Colonic mucosa (tissue), 4 donors: Measurements from ENCODE around the gene UPK3A. TPM values are rescaled to one million over a fixed set of nuclear protein-coding genes. Genes with fewer than 3 reads are reported as not detected.

Source experiments
- DNase-seq: peaks from one replicate; pipeline ENCODE4 v3.0.0-alpha.2; 2020
- H3K27ac ChIP-seq: fragments of 200-600 bp; one replicate; pipeline ENCODE4 v1.8.0; 2021
- H3K27me3 ChIP-seq: fragments of 200-600 bp; one replicate; pipeline ENCODE4 v1.8.0; 2021
- H3K36me3 ChIP-seq: fragments of 200-600 bp; one replicate; pipeline ENCODE4 v1.8.0; 2021
- H3K4me1 ChIP-seq: fragments of 200-600 bp; one replicate; pipeline ENCODE4 v1.8.0; 2021; ENCODE audit warnings: mild to moderate bottlenecking
- H3K4me3 ChIP-seq: fragments of 200-600 bp; one replicate; pipeline ENCODE4 v1.8.0; 2021
- H3K9ac ChIP-seq, 2 donors: one replicate each; pipeline ENCODE4 v1.7.0; 2013; ENCODE audit warnings: control low read depth in 2 of 2, low read depth in 2 of 2, low read length in 2 of 2
- H3K9me3 ChIP-seq: fragments of 200-600 bp; one replicate; pipeline ENCODE4 v1.8.0; 2021
- intact Hi-C: fragments of 100-400 bp; cut with DNase I; formaldehyde crosslinking; loops from one replicate; pipeline ENCODE4 v1.14.1; 2022
- total RNA-seq, 2 donors: library from RNA; stranded (reverse); fragmentation: NEBNext Ultra II Directional in 1 of 2; extraction: Animal tissue kit (Norgen Biotek cat#: 25700) in 1 of 2; gene quantifications; one replicate each; pipeline ENCODE4 v1.2.1, GENCODE V29; 2021
- TF ChIP-seq, protein P1 (sequence below): fragments of 200-600 bp; IDR thresholded peaks from one replicate; pipeline ENCODE4 v1.8.0; 2022; ENCODE audit warnings: antibody characterized with exemption, mild to moderate bottlenecking
- donor health status: healthy.
- donor health status: DM: no; HTN: no; CAD: no.
- donor health status: DM: no; HTN: no; CAD: no.

UPK3A gene
- total RNA-seq, 2 donors from 2014 or later = 0.32 to 3.6 TPM

DNA sequence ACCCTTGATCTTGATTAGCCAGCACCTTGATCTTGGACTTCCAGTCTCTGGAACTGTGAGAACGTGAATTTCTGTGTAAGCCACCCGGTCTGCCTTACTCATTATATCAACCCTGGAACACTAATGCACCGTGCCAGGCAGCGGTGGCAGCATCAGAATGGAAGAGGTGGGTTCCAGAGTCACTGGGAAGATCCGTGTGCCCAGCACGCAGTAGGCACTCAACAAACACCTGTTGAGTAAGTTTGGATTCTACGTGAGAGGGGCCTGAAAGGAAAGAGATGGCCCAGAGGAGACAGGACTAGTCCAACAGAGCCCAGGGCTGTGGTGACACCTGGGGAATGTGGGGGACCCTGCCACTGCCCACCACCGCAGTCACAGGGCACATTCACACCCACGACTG lies 6.6 kb upstream of the UPK3A start:
- H3K9me3 ChIP-seq = no peaks in the 10 kb centered on the region
- no peak overlapping the region for H3K27ac ChIP-seq
- TF ChIP-seq, protein P1, sequence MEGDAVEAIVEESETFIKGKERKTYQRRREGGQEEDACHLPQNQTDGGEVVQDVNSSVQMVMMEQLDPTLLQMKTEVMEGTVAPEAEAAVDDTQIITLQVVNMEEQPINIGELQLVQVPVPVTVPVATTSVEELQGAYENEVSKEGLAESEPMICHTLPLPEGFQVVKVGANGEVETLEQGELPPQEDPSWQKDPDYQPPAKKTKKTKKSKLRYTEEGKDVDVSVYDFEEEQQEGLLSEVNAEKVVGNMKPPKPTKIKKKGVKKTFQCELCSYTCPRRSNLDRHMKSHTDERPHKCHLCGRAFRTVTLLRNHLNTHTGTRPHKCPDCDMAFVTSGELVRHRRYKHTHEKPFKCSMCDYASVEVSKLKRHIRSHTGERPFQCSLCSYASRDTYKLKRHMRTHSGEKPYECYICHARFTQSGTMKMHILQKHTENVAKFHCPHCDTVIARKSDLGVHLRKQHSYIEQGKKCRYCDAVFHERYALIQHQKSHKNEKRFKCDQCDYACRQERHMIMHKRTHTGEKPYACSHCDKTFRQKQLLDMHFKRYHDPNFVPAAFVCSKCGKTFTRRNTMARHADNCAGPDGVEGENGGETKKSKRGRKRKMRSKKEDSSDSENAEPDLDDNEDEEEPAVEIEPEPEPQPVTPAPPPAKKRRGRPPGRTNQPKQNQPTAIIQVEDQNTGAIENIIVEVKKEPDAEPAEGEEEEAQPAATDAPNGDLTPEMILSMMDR = no peak
- intact Hi-C loops = no loop called here
- no peak overlapping the region for H3K4me3 ChIP-seq
- no peaks in the 10 kb centered on the region for H3K27me3 ChIP-seq
- no peaks in the 10 kb centered on the region for H3K36me3 ChIP-seq
- H3K9ac ChIP-seq = no peak overlapping the region
- H3K4me1 ChIP-seq = peaks cover 9% of the 10 kb centered on the region
- DNase-seq = no peak

DNA sequence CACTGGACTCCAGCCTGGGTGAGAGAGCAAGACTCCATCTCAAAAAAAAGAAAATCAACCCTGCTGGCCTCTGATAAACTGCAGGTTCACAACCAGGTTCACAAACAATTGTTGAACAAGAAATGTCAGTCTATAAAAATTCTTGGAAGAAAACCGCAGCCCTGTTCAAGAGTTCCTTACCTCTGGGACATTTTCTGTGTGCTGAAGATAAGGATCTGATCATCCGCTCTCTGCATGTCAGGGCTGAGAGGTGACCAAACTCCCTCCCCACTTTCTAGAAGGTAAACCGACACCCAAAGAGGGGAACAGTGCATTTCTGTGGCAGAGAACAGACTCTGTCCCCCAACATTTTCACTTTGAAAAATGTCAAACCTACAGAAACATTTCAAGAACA lies 4.2 kb upstream of the UPK3A start:
- intact Hi-C loops = no loop called here
- Histone ChIP-seq H3K4me1 (peaks cover 5% of the 10 kb centered on the region), H3K4me3 (no peak overlapping the region), H3K36me3 (no peaks in the 10 kb centered on the region), H3K27me3 (no peaks in the 10 kb centered on the region), H3K9me3 (no peaks in the 10 kb centered on the region), H3K27ac (peak overlapping the region; percentile 39), H3K9ac (no peak overlapping the region)
- TF ChIP-seq, protein P1 = no peak
- DNase-seq = no peak

DNA sequence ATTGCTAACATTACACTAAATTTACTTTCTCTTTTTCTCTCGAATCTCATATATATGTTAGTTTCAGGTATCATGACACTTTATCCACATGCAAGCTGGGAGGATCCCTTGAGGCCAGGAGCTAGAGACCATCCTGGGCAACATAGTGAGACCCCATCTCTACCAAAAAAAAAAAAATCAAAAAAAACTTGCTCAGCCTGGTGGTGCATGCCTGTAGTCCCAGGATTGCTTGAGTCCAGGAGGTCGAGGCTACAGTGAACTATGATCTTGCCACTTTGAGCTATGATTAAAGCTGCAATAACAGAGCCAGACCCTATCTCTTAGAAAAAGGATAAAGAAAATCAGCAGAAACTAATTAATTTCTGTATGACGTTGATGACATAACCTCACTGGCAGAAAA lies 3.7 kb upstream of the UPK3A start:
- no peaks in the 10 kb centered on the region for H3K27me3 ChIP-seq
- peaks cover 5% of the 10 kb centered on the region for H3K4me1 ChIP-seq
- H3K9ac ChIP-seq = no peak overlapping the region
- H3K9me3 ChIP-seq = no peaks in the 10 kb centered on the region
- no peak overlapping the region for H3K4me3 ChIP-seq
- no peaks in the 10 kb centered on the region for H3K36me3 ChIP-seq
- intact Hi-C loops = no loop called here
- no peak for DNase-seq
- TF ChIP-seq, protein P1 = no peak
- H3K27ac ChIP-seq = no peak overlapping the region

DNA sequence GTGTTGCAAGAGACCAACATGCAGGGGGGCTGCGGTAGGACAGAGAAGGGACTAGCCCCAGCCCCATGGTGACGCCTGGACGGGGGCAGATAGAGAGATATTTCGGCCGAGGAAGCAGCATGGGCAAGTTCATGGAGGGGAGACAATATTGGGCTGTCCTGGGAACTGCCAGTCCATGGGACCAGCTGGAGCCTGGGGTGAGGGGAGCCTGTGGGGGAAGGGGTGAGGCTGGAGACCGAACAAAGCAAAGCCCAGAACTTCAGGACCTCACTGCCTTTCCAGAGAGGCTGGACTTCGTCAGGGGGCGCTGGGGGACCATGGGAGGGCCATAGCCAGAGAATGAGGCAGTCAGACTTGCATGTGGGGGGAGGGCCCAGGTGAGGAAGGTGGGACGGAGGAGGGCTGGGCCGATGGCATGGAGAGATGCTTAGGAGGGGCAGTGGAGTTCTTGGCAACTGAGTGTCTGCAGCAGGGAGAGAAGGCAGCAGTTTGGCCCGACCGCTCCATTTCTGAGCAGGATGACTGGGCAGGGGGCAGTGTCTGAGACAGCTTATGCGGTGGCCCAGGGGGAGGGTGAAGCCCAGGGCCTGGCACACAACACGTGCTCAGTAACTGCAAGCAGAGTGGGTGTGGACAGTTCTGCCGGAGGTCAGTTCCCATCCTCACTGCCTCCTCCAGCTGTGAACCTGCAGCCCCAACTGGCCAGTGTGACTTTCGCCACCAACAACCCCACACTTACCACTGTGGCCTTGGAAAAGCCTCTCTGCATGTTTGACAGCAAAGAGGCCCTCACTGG lies 712 bp downstream of the UPK3A start:
- no peaks in the 10 kb centered on the region for H3K36me3 ChIP-seq
- H3K4me1 ChIP-seq = peaks cover 7% of the 10 kb centered on the region
- TF ChIP-seq, protein P1 = no peak
- no peak for DNase-seq
- H3K9me3 ChIP-seq = no peaks in the 10 kb centered on the region
- H3K9ac ChIP-seq = no peak overlapping the region
- peak overlapping the region; percentile 16 for H3K4me3 ChIP-seq
- intact Hi-C loops = no loop called here
- no peaks in the 10 kb centered on the region for H3K27me3 ChIP-seq
- no peak overlapping the region for H3K27ac ChIP-seq

DNA sequence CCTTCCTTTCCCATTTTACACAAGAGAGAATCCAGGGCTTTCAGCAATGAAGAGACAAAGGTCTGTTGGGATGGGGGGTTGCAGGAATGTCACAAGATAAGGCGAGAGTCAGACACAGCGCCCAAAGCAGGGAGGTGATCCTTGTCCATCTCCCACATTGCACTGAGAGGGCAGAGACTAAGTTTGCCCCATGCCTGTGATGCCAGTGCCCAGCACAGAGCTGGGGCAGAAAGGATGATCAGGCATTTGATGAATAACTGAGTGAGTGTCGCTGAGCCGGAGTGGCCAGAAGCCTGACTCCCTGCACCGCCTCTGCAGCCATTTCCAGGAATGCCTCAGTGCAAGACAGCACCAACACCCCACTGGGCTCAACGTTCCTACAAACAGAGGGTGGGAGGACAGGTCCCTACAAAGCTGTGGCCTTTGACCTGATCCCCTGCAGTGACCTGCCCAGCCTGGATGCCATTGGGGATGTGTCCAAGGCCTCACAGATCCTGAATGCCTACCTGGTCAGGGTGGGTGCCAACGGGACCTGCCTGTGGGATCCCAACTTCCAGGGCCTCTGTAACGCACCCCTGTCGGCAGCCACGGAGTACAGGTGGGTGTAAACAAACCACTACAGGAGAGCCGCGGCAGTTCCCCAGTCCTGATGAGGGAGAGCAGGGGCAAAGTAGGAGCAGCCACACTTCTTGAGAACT lies 2.3 kb downstream of the UPK3A start:
- H3K27me3 ChIP-seq = no peaks in the 10 kb centered on the region
- intact Hi-C loops = no loop called here
- TF ChIP-seq, protein P1 = no peak
- no peaks in the 10 kb centered on the region for H3K36me3 ChIP-seq
- no peak for DNase-seq
- no peak overlapping the region for H3K4me3 ChIP-seq
- no peaks in the 10 kb centered on the region for H3K9me3 ChIP-seq
- H3K4me1 ChIP-seq = peaks cover 7% of the 10 kb centered on the region
- H3K27ac ChIP-seq = no peak overlapping the region
- no peak overlapping the region for H3K9ac ChIP-seq
